Pulmonary artery endothelial cell (primary cell): ENCODE measurements around the gene XRCC4. TPM values are rescaled to one million over a fixed set of nuclear protein-coding genes. Genes with fewer than 3 reads are reported as not detected.
"Not testable (repeated sequence)": the region's sequence is repeated elsewhere in the genome, so short reads cannot be mapped to it uniquely, and the experiment has no call there.

Source experiments
- DNase-seq: peaks from one replicate; pipeline ENCODE4 v3.0.0-alpha.2; 2011; ENCODE audit warnings: low read depth, low spot score
- total RNA-seq: library from RNA; depleted of rRNA; stranded (reverse); fragments of >200 nt; gene quantifications from 2 replicates; pipeline ENCODE4 v1.2.3, GENCODE V29; 2014

The XRCC4 gene
- total RNA-seq, 1 donor from 2014 or later, result 8.8 TPM

GRCh38 chr5:83177803-83178202 lies 100.5 kb downstream of the XRCC4 start:
- DNase-seq, result no peak

- DNase-seq, result no peak
These were observed 102.6 kb downstream of the XRCC4 start for GRCh38 chr5:83179966-83180365.

- no peak for DNase-seq
These were observed 107.2 kb downstream of the XRCC4 start for GRCh38 chr5:83184534-83184933.

GRCh38 chr5:83192947-83193346 lies 115.6 kb downstream of the XRCC4 start:
- DNase-seq, result no peak

- DNase-seq, result no peak
These were observed 120.1 kb downstream of the XRCC4 start for GRCh38 chr5:83197326-83197967.

- no peak for DNase-seq
These were observed 121.8 kb downstream of the XRCC4 start for GRCh38 chr5:83199126-83199525.

- DNase-seq, result no peak
These were observed 127.3 kb downstream of the XRCC4 start for GRCh38 chr5:83204651-83205050.

- DNase-seq, result no peak
These were observed 132.6 kb downstream of the XRCC4 start for GRCh38 chr5:83209963-83210362.

- DNase-seq, result no peak
These were observed 141.7 kb downstream of the XRCC4 start for GRCh38 chr5:83219077-83219476.

- DNase-seq, result no peak
These were observed 142.1 kb downstream of the XRCC4 start for GRCh38 chr5:83219495-83219894.

GRCh38 chr5:83220331-83220730 lies 143.0 kb downstream of the XRCC4 start:
- no peak for DNase-seq

- no peak for DNase-seq
These were observed 145.6 kb downstream of the XRCC4 start for GRCh38 chr5:83222906-83223305.

- no peak for DNase-seq
These were observed 150.3 kb downstream of the XRCC4 start for GRCh38 chr5:83227611-83228010.

GRCh38 chr5:83230511-83230910 lies 153.2 kb downstream of the XRCC4 start:
- DNase-seq, result no peak

GRCh38 chr5:83244516-83244915 lies 167.2 kb downstream of the XRCC4 start:
- no peak for DNase-seq

GRCh38 chr5:83245037-83245436 lies 167.7 kb downstream of the XRCC4 start:
- DNase-seq, result no peak

- DNase-seq, result no peak
These were observed 168.7 kb downstream of the XRCC4 start for GRCh38 chr5:83246071-83246470.

- DNase-seq, result no peak
These were observed 171.8 kb downstream of the XRCC4 start for GRCh38 chr5:83249156-83249555.

- no peak for DNase-seq
These were observed 174.5 kb downstream of the XRCC4 start for GRCh38 chr5:83251849-83252248.

- no peak for DNase-seq
These were observed 176.4 kb downstream of the XRCC4 start for GRCh38 chr5:83253720-83254119.

- DNase-seq, result no peak
These were observed 177.9 kb downstream of the XRCC4 start for GRCh38 chr5:83255268-83255667.

GRCh38 chr5:83256091-83256780 lies 178.9 kb downstream of the XRCC4 start:
- no peak for DNase-seq

- not testable (repeated sequence) for DNase-seq
These were observed 180.3 kb downstream of the XRCC4 start for GRCh38 chr5:83257684-83258083.
